Measurements from ENCODE around the gene PYGM. TPM values are rescaled to one million over a fixed set of nuclear protein-coding genes. Genes with fewer than 3 reads are reported as not detected.
A peak's percentile ranks its signal among the peaks of the same experiment; 100 is the strongest.

PYGM gene
- total and polyA plus RNA-seq, 2 of the 8 experiments (the other 6 are each of a cell fraction or from before 2014, with no cell fraction given) = 9.6 to 10.0 TPM

DNA sequence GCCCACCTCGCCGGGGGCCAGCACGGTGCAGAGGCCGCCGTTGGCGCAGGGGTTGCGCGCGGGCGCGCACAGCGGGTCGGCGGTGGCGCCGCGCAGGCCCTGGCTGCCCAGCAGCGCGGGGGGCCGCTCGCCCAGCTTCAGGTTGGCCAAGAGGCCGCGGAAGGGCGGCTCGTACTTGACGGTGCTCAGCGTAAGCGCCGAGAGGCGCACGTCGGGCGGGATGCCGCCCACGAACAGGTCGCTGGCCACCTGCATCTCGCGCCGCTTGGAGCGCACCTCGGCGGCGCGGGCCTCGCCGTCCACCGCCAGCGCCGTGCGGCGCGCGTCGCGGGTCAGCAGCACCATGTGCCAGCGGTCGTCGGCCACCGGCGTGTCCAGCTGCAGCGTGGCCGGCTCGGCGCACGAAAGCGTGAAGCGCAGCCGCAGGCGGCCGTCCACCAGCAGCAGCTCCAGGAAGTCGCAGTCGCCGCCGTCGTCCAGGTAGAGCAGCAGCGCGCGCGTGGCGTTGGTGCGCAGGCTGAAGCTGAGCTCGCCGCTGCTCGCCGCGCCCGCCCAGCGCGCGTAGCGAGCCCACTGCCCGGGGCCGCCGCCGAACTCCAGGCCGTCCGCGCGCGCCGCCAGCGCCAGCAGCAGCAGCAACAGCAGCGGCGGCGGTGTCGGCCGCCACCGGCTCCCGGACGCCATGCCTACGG, 46.6 kb downstream of the PYGM start:
- H3K23me2 ChIP-seq (ENCODE audit: low read depth, low read length) = peaks cover 12% of the 10 kb centered on the region; the same call in 1 of the 2 replicates
- peak overlapping the region; percentile 32; the same call in 1 of the 2 replicates for H3K18ac ChIP-seq (ENCODE audit: extremely low read depth, low read length)
- H2BK20ac ChIP-seq (ENCODE audit: low read length) = no peak overlapping the region
- H4K20me1 ChIP-seq (replicated peaks in 1 of 2; ENCODE audit: control insufficient read depth in 1 of 2, insufficient read depth in 2 of 2, low read length in 2 of 2) = peaks cover 2 to 4% of the 10 kb centered on the region in 2 experiments
- H2AK5ac ChIP-seq (ENCODE audit: low read depth, low read length) = no peak overlapping the region
- WGBS, 2 experiments (ENCODE audit: extremely low coverage in 1 of 2, insufficient coverage in 1 of 2, insufficient read length in 1 of 2, insufficient replicate concordance in 2 of 2, low coverage in 1 of 2, low lambda C conversion rate in 2 of 2, missing lambda C conversion rate in 1 of 2) = 5% methylated on average over 50 of the region's 111 CpGs; no CpG with 5 or more reads in 1 of the 2 experiments
- no peaks in the 10 kb centered on the region for H3K9me3 ChIP-seq (ENCODE audit: insufficient read depth in 2 of 2, low read depth in 1 of 2, low read length in 1 of 2)
- no peak overlapping the region for H2BK5ac ChIP-seq (ENCODE audit: low read depth, low read length)
- H2BK12ac ChIP-seq (ENCODE audit: low read depth, low read length) = no peak overlapping the region
- H3K23ac ChIP-seq (ENCODE audit: insufficient read length) = no peak overlapping the region
- no peak overlapping the region for H3K4ac ChIP-seq (replicated peaks; ENCODE audit: insufficient read length, low read depth, low read length)
- H3K27ac ChIP-seq (ENCODE audit: low read depth, low read length) = no peak overlapping the region
- H3K9ac ChIP-seq (replicated peaks in 1 of 4; ENCODE audit: extremely low read depth in 1 of 4, low read depth in 3 of 4, low read length in 3 of 4) = no peak overlapping the region
- POLR2A ChIA-PET (ENCODE audit: partially characterized antibody) = interaction anchor here (0.6 to 1.7 kb wide), 3 partner anchors 9 to 64 kb away, joined by 3 to 4 read pairs (median 3); partner anchors contain the start of gene NRXN2
- no peak overlapping the region for H4K91ac ChIP-seq (replicated peaks; ENCODE audit: insufficient read length, low read length)
- peaks cover 12 to 28% (median 20%) of the 10 kb centered on the region in 4 experiments for H3K4me1 ChIP-seq (replicated peaks in 1 of 4; ENCODE audit: control insufficient read depth in 3 of 4, insufficient read depth in 4 of 4, low read length in 3 of 4)
- peak overlapping the region; percentile 23; the same call in 1 of the 2 replicates for H2AFZ ChIP-seq (ENCODE audit: low read length)
- CTCF ChIA-PET (ENCODE audit: partially characterized antibody) = interaction anchor here (0.9 to 3.0 kb wide), 4 partner anchors 9 to 61 kb away, joined by 3 to 18 read pairs (median 7); no protein-coding TSS in a partner anchor
- H3K14ac ChIP-seq (ENCODE audit: insufficient read length) = no peak overlapping the region
- peaks cover 12 to 49% (median 33%) of the 10 kb centered on the region in 4 experiments for H3K27me3 ChIP-seq (replicated peaks in 1 of 4; ENCODE audit: control insufficient read depth in 3 of 4, extremely low read depth in 1 of 4, insufficient read depth in 3 of 4, low read length in 3 of 4)
- no peak overlapping the region for H4K5ac ChIP-seq (ENCODE audit: insufficient read length, low read depth, low read length)
- H3K56ac ChIP-seq (replicated peaks; ENCODE audit: insufficient read length, low read depth, low read length) = no peak overlapping the region
- H2BK15ac ChIP-seq (ENCODE audit: low read length) = peak overlapping the region; percentile 95; the same call in 1 of the 2 replicates
- H3K4me3 ChIP-seq (ENCODE audit: extremely low read depth in 1 of 4, insufficient read depth in 2 of 4, low read depth in 3 of 4, low read length in 4 of 4) = peak overlapping the region; percentile 28 to 55 (median 42)
- H3K79me2 ChIP-seq (ENCODE audit: control insufficient read depth in 1 of 2, insufficient read depth in 2 of 2, low read length in 2 of 2) = no peaks in the 10 kb centered on the region
- H2BK120ac ChIP-seq (replicated peaks; ENCODE audit: low read depth, low read length) = no peak overlapping the region
- H3K79me1 ChIP-seq (ENCODE audit: low read depth, low read length) = no peaks in the 10 kb centered on the region; the same call in 1 of the 2 replicates
- peaks cover 0 to 3% (median 0%) of the 10 kb centered on the region in 4 experiments; a peak in 1 of 8 replicates for H3K36me3 ChIP-seq (ENCODE audit: control insufficient read depth in 2 of 4, insufficient read depth in 4 of 4, low read length in 3 of 4)
- DNase-seq (ENCODE audit: low read depth in 1 of 2, low spot score in 2 of 2) (no peak), FAIRE-seq (no peak)
- peak overlapping the region; percentile 79; the same call in 1 of the 2 replicates for H4K8ac ChIP-seq (ENCODE audit: extremely low read depth, insufficient read depth, low read length)
- H3K4me2 ChIP-seq (ENCODE audit: insufficient read depth in 1 of 2, low read depth in 2 of 2, low read length in 2 of 2) = peak overlapping the region; percentile 66 to 80
- TF ChIP-seq KDM4A (IDR thresholded peaks at IDR 0.05; ENCODE audit: low read depth, low read length, severe bottlenecking) (peak; percentile 73), EZH2 (IDR thresholded peaks at IDR 0.05; ENCODE audit: low read depth, low read length, severe bottlenecking) (peak; percentile 83), RNF2 (IDR thresholded peaks at IDR 0.05; ENCODE audit: borderline replicate concordance, low read depth, low read length, missing control alignments, poor library complexity, severe bottlenecking) (peak; percentile 23), RAD21 (IDR thresholded peaks at IDR 0.05 in 1 of 2, conservative IDR thresholded peaks at IDR 0.05 in 1 of 2; ENCODE audit: low read depth in 2 of 2, low read length in 2 of 2) (no peak), PHF8 (conservative IDR thresholded peaks at IDR 0.05; ENCODE audit: low read depth, low read length) (no peak), CTBP2 (IDR thresholded peaks at IDR 0.05; ENCODE audit: borderline replicate concordance, insufficient read depth, insufficient read length, low read length) (no peak)
- TF ChIP-seq, protein P1, sequence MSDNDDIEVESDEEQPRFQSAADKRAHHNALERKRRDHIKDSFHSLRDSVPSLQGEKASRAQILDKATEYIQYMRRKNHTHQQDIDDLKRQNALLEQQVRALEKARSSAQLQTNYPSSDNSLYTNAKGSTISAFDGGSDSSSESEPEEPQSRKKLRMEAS (IDR thresholded peaks at IDR 0.05) = peak; percentile 87
- TF ChIP-seq, protein P2, sequence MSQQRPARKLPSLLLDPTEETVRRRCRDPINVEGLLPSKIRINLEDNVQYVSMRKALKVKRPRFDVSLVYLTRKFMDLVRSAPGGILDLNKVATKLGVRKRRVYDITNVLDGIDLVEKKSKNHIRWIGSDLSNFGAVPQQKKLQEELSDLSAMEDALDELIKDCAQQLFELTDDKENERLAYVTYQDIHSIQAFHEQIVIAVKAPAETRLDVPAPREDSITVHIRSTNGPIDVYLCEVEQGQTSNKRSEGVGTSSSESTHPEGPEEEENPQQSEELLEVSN (IDR thresholded peaks at IDR 0.05) = peak; percentile 58; the same call in 1 of the 2 replicates
